Mucosa of rectum (tissue), 2 donors: Measurements from ENCODE around the gene MAJIN.

ENCODE experiments used
- H3K27ac ChIP-seq, 2 donors: one replicate each; pipeline ENCODE4 v1.7.0; 2013; ENCODE audit warnings: inconsistent platforms in 2 of 2, low read depth in 2 of 2, low read length in 2 of 2
- H3K27me3 ChIP-seq, 2 donors: one replicate each; pipeline ENCODE4 v1.7.0; 2013; ENCODE audit warnings: low read length in 2 of 2; ENCODE audit not compliant: control insufficient read depth in 2 of 2, insufficient read depth in 2 of 2
- H3K36me3 ChIP-seq, 2 donors: one replicate each; pipeline ENCODE4 v1.7.0; 2013; ENCODE audit warnings: low read length in 2 of 2; ENCODE audit not compliant: control insufficient read depth in 2 of 2, insufficient read depth in 2 of 2
- H3K4me1 ChIP-seq, 2 donors: one replicate each; pipeline ENCODE4 v1.7.0; 2013; ENCODE audit warnings: low read length in 2 of 2, mild to moderate bottlenecking in 1 of 2; ENCODE audit not compliant: control insufficient read depth in 2 of 2, insufficient read depth in 2 of 2
- H3K4me3 ChIP-seq, 2 donors: one replicate each; pipeline ENCODE4 v1.7.0; 2013; ENCODE audit warnings: low read length in 2 of 2
- H3K9ac ChIP-seq, 2 donors: one replicate each; pipeline ENCODE4 v1.7.0; 2013; ENCODE audit warnings: low read length in 2 of 2, low read depth in 1 of 2, mild to moderate bottlenecking in 1 of 2
- H3K9me3 ChIP-seq, 2 donors: one replicate each; pipeline ENCODE4 v1.7.0; 2013; ENCODE audit warnings: low read length in 2 of 2; ENCODE audit not compliant: control insufficient read depth in 2 of 2
- donor health status: healthy.
- donor health status: Normal muscosa, but diverticular disease.

MAJIN gene

DNA sequence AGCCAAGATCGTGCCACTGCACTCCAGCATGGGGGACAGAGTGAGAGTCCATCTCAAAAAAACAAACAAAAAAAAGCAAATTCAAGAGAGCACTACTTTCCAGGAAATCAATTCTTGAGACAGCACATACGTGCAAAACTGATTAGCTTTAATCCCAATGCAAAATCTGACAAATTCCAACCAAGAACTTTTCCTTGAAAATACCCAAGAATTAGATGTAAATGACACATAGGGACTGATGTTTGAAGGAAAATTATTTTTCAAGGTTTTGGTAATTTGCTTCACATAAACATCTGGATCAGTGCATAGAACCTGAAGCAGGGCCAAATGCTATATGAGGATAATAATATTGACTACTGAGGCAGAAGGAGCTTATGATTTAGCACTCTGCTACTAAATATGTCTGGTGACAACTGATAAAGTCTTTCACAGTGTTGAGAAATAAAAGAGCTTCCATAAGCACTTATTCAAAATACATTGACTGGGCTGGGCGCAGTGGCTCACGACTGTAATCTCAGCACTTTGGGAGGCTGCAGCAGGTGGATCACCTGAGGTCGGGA lies 8.8 kb downstream of the MAJIN start:
- H3K9ac ChIP-seq = no peak overlapping the region
- H3K27ac ChIP-seq = no peak overlapping the region
- H3K27me3 ChIP-seq = no peaks in the 10 kb centered on the region
- H3K9me3 ChIP-seq = no peaks in the 10 kb centered on the region
- no peak overlapping the region for H3K4me3 ChIP-seq
- H3K36me3 ChIP-seq = no peaks in the 10 kb centered on the region
- no peaks in the 10 kb centered on the region for H3K4me1 ChIP-seq

GRCh38 chr11:64960719-64961118 lies 11.2 kb downstream of the MAJIN start:
- Histone ChIP-seq H3K4me1 (no peaks in the 10 kb centered on the region), H3K36me3 (no peaks in the 10 kb centered on the region), H3K9me3 (no peaks in the 10 kb centered on the region), H3K27me3 (no peaks in the 10 kb centered on the region), H3K4me3 (no peak overlapping the region), H3K27ac (no peak overlapping the region), H3K9ac (no peak overlapping the region)

- H3K9ac ChIP-seq = no peak overlapping the region
- no peaks in the 10 kb centered on the region for H3K4me1 ChIP-seq
- no peaks in the 10 kb centered on the region for H3K36me3 ChIP-seq
- no peak overlapping the region for H3K4me3 ChIP-seq
- H3K27ac ChIP-seq = no peak overlapping the region
- H3K9me3 ChIP-seq = no peaks in the 10 kb centered on the region
- no peaks in the 10 kb centered on the region for H3K27me3 ChIP-seq
These were observed 12.4 kb downstream of the MAJIN start for GRCh38 chr11:64959498-64959897.

GRCh38 chr11:64954201-64954600 lies 17.7 kb downstream of the MAJIN start:
- H3K4me3 ChIP-seq = no peak overlapping the region
- H3K27me3 ChIP-seq = no peaks in the 10 kb centered on the region
- no peaks in the 10 kb centered on the region for H3K36me3 ChIP-seq
- H3K4me1 ChIP-seq = no peaks in the 10 kb centered on the region
- no peaks in the 10 kb centered on the region for H3K9me3 ChIP-seq
- H3K27ac ChIP-seq = no peak overlapping the region
- no peak overlapping the region for H3K9ac ChIP-seq

GRCh38 chr11:64951529-64951928 lies 20.4 kb downstream of the MAJIN start:
- Histone ChIP-seq H3K27me3 (no peaks in the 10 kb centered on the region), H3K36me3 (no peaks in the 10 kb centered on the region), H3K4me1 (no peaks in the 10 kb centered on the region), H3K9me3 (no peaks in the 10 kb centered on the region), H3K27ac (no peak overlapping the region), H3K9ac (no peak overlapping the region), H3K4me3 (no peak overlapping the region)

- Histone ChIP-seq H3K4me1 (no peaks in the 10 kb centered on the region), H3K9me3 (no peaks in the 10 kb centered on the region), H3K27ac (no peak overlapping the region), H3K4me3 (no peak overlapping the region), H3K36me3 (no peaks in the 10 kb centered on the region), H3K27me3 (no peaks in the 10 kb centered on the region), H3K9ac (no peak overlapping the region)
These were observed 24.6 kb downstream of the MAJIN start for GRCh38 chr11:64947208-64947814.

DNA sequence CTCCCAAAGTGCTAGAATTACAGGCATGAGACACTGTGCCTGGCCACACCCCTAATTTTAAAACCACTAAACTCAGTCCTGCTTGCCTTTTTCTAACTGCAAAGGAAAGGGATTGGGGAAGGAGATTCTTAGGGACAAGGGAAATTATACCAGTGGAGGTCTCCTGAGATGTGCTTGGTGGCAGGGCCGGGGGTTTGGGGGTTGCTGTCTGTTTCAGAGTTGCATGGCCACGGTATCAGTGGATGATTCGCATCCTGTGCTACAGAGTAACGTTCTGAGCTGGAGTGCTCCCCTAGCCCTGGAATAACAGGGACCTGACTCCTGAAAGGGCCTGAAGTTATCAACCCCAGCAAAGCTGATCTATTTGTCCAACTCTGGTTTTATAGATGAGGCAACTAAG lies 35.4 kb downstream of the MAJIN start:
- Histone ChIP-seq H3K4me1 (no peaks in the 10 kb centered on the region), H3K9me3 (no peaks in the 10 kb centered on the region), H3K27ac (no peak overlapping the region), H3K27me3 (no peaks in the 10 kb centered on the region), H3K4me3 (no peak overlapping the region), H3K36me3 (peaks cover 19 to 20% of the 10 kb centered on the region in 2 donors), H3K9ac (no peak overlapping the region)

GRCh38 chr11:64935359-64936081 lies 36.4 kb downstream of the MAJIN start, which contains the start of gene GPHA2:
TSS of gene GPHA2 (minus strand) at chr11:64935893. CDS start at chr11:64935460, 433 bp downstream.
- Histone ChIP-seq H3K9ac (no peak within 1 kb of the TSS), H3K36me3 (peaks cover 26 to 28% of the 10 kb centered on the region in 2 donors), H3K27ac (no peak within 1 kb of the TSS)

GRCh38 chr11:64934682-64935358 lies 37.1 kb downstream of the MAJIN start:
- H3K36me3 ChIP-seq = peaks cover 30 to 35% of the 10 kb centered on the region in 2 donors
- no peaks in the 10 kb centered on the region for H3K4me1 ChIP-seq
- H3K27ac ChIP-seq = no peak overlapping the region
- H3K9ac ChIP-seq = no peak overlapping the region
- no peaks in the 10 kb centered on the region for H3K9me3 ChIP-seq
- H3K4me3 ChIP-seq = no peak overlapping the region
- no peaks in the 10 kb centered on the region for H3K27me3 ChIP-seq

More at GRCh38 chr11:64935359-64936081, 36.4 kb downstream of the MAJIN start, which contains the start of gene GPHA2:
- Histone ChIP-seq H3K4me3 (no peak within 1 kb of the TSS), H3K27me3 (no peaks in the 10 kb centered on the region), H3K9me3 (no peaks in the 10 kb centered on the region), H3K4me1 (no peaks in the 10 kb centered on the region)
